Ishikawa (cell line): ENCODE data around the gene SYMPK.

Source experiments
- CEBPB ChIP-seq: IDR thresholded peaks from 2 replicates; pipeline ENCODE4 v1.6.1; 2012
- CREB1 ChIP-seq: IDR thresholded peaks from 2 replicates; pipeline ENCODE4 v1.6.1; 2012; ENCODE audit warnings: low read depth
- EGR1 ChIP-seq: IDR thresholded peaks from 2 replicates; pipeline ENCODE4 v1.6.1; 2012
- EP300 ChIP-seq: IDR thresholded peaks from 2 replicates; pipeline ENCODE4 v1.6.1; 2012; ENCODE audit warnings: borderline replicate concordance
- FOXM1 ChIP-seq: IDR thresholded peaks from 2 replicates; pipeline ENCODE4 v1.6.1; 2012; ENCODE audit warnings: low read depth, borderline replicate concordance
- NFIC ChIP-seq: IDR thresholded peaks from 2 replicates; pipeline ENCODE4 v1.6.1; 2012
- RAD21 ChIP-seq: IDR thresholded peaks from 2 replicates; pipeline ENCODE4 v1.6.1; 2012; ENCODE audit warnings: low read depth
- TAF1 ChIP-seq: IDR thresholded peaks from 2 replicates; pipeline ENCODE4 v1.6.1; 2012; ENCODE audit warnings: low read depth, mild to moderate bottlenecking
- TCF12 ChIP-seq: IDR thresholded peaks from 2 replicates; pipeline ENCODE4 v1.6.1; 2012; ENCODE audit warnings: low read depth
- TEAD4 ChIP-seq: IDR thresholded peaks from 2 replicates; pipeline ENCODE4 v1.6.1; 2012
- YY1 ChIP-seq: IDR thresholded peaks from 2 replicates; pipeline ENCODE4 v1.6.1; 2012; ENCODE audit warnings: low read depth
- ZBTB7A ChIP-seq: IDR thresholded peaks from 2 replicates; pipeline ENCODE4 v1.6.1; 2012; ENCODE audit warnings: low read depth
- TF ChIP-seq, protein P1 (sequence below): IDR thresholded peaks from 2 replicates; pipeline ENCODE4 v1.6.1; 2012; ENCODE audit warnings: low read depth, mild to moderate bottlenecking
- TF ChIP-seq, protein P2 (sequence below): IDR thresholded peaks from 2 replicates; pipeline ENCODE4 v1.6.1; 2012
- TF ChIP-seq, protein P3 (sequence below): IDR thresholded peaks from 2 replicates; pipeline ENCODE4 v1.6.1; 2012

Gene SYMPK

DNA sequence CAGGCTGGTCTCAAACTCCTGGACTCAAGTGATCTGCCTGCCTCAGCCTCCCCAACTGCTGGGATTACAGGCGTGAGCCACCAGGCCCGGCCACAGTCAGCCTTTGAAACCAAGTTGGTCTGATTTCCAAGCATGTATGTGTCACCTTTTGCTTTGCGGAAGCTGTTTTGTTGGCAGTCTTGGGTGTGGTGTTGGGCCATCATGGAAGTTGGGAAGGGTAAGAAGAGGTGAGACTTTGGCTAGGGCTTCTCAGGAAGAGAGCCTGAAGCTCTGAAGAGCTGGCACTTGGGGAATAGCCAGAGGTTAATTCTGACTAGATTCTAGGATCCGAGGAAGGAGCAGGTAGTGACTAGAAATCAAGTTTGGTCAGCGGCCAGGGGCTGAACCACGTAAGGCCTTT is 50.6 kb downstream of the SYMPK start:
- TF ChIP-seq FOXM1 (no peak), TEAD4 (no peak), CEBPB (no peak), EP300 (no peak), TAF1 (no peak), ZBTB7A (no peak), TCF12 (no peak), RAD21 (no peak), YY1 (no peak), NFIC (no peak), CREB1 (no peak), EGR1 (no peak)
- TF ChIP-seq, protein P1, sequence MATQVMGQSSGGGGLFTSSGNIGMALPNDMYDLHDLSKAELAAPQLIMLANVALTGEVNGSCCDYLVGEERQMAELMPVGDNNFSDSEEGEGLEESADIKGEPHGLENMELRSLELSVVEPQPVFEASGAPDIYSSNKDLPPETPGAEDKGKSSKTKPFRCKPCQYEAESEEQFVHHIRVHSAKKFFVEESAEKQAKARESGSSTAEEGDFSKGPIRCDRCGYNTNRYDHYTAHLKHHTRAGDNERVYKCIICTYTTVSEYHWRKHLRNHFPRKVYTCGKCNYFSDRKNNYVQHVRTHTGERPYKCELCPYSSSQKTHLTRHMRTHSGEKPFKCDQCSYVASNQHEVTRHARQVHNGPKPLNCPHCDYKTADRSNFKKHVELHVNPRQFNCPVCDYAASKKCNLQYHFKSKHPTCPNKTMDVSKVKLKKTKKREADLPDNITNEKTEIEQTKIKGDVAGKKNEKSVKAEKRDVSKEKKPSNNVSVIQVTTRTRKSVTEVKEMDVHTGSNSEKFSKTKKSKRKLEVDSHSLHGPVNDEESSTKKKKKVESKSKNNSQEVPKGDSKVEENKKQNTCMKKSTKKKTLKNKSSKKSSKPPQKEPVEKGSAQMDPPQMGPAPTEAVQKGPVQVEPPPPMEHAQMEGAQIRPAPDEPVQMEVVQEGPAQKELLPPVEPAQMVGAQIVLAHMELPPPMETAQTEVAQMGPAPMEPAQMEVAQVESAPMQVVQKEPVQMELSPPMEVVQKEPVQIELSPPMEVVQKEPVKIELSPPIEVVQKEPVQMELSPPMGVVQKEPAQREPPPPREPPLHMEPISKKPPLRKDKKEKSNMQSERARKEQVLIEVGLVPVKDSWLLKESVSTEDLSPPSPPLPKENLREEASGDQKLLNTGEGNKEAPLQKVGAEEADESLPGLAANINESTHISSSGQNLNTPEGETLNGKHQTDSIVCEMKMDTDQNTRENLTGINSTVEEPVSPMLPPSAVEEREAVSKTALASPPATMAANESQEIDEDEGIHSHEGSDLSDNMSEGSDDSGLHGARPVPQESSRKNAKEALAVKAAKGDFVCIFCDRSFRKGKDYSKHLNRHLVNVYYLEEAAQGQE = no peak
- TF ChIP-seq, protein P2, sequence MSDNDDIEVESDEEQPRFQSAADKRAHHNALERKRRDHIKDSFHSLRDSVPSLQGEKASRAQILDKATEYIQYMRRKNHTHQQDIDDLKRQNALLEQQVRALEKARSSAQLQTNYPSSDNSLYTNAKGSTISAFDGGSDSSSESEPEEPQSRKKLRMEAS = no peak
- TF ChIP-seq, protein P3, sequence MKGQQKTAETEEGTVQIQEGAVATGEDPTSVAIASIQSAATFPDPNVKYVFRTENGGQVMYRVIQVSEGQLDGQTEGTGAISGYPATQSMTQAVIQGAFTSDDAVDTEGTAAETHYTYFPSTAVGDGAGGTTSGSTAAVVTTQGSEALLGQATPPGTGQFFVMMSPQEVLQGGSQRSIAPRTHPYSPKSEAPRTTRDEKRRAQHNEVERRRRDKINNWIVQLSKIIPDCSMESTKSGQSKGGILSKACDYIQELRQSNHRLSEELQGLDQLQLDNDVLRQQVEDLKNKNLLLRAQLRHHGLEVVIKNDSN = no peak

DNA sequence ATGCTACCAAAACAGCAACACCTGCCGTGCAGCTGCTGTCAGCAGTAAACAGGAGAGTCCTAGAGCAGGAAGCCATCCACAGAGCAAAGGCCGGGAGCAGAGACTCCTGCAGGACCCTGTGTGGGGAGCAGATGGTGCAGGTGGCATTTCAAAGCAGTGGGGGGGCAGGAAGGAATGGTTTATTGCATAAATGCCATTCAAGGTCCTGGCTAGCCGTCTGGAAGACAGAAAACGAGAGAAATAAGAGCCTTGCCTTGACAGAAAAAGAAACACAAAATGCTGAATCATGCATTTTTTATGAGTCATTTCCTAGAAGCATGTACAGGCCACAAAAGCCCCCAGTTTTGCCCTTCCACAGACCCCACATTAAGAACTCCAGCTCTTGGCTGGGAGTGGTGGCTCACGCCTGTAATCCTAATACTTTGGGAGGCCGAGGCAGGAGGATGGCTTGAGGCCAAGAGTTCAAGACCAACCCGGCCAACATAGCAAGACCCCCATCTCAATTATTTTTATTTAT is 53.2 kb downstream of the SYMPK start:
- TF ChIP-seq TCF12 = no peak
- TF ChIP-seq NFIC = no peak
- TF ChIP-seq, protein P1 = no peak
- no peak for TF ChIP-seq CREB1
- TF ChIP-seq, protein P3 = no peak
- TF ChIP-seq CEBPB = no peak
- no peak for TF ChIP-seq ZBTB7A
- TF ChIP-seq EGR1 = no peak
- no peak for TF ChIP-seq FOXM1
- no peak for TF ChIP-seq TAF1
- no peak for TF ChIP-seq EP300
- TF ChIP-seq, protein P2 = no peak

DNA sequence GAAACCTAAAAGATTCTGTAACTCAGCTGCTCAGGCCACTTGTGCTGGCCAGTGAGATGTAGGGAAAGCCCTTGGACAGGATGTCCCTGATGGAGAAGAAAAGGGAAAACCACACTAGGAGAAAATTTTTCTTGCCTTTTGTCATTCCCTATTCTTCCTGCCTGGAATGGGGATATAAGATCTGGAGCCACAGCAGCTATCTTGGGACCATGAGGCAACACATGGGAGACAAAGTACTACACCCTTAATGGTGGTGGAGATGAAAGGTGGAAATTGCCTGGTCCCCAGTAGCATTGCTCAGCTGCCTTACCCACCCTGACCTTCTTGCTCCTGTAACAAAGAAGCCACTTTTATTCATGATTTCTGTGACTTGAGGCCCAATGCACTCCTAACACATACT is 57.2 kb downstream of the SYMPK start:
- no peak for TF ChIP-seq RAD21
- TF ChIP-seq FOXM1 = no peak
- TF ChIP-seq CREB1 = no peak
- TF ChIP-seq, protein P2 = no peak
- no peak for TF ChIP-seq TEAD4
- TF ChIP-seq EGR1 = no peak
- TF ChIP-seq YY1 = no peak
- TF ChIP-seq EP300 = no peak
- no peak for TF ChIP-seq ZBTB7A
- no peak for TF ChIP-seq TAF1

DNA sequence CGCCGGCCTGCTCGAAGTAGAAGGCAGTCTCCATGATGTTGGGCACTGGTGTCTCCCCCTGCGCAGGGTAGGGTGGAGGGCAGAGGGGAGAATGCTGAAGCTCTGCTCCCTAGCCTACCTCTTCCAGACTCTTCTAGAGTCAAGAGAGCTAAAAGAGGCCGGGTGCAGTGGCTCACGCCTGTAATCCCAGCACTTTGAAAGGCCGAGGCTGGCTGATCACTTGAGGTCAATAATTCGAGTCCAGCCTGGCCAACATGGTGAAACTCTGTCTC is 58.1 kb downstream of the SYMPK start:
- TF ChIP-seq TCF12 (no peak), TAF1 (no peak), ZBTB7A (no peak), NFIC (no peak)

DNA sequence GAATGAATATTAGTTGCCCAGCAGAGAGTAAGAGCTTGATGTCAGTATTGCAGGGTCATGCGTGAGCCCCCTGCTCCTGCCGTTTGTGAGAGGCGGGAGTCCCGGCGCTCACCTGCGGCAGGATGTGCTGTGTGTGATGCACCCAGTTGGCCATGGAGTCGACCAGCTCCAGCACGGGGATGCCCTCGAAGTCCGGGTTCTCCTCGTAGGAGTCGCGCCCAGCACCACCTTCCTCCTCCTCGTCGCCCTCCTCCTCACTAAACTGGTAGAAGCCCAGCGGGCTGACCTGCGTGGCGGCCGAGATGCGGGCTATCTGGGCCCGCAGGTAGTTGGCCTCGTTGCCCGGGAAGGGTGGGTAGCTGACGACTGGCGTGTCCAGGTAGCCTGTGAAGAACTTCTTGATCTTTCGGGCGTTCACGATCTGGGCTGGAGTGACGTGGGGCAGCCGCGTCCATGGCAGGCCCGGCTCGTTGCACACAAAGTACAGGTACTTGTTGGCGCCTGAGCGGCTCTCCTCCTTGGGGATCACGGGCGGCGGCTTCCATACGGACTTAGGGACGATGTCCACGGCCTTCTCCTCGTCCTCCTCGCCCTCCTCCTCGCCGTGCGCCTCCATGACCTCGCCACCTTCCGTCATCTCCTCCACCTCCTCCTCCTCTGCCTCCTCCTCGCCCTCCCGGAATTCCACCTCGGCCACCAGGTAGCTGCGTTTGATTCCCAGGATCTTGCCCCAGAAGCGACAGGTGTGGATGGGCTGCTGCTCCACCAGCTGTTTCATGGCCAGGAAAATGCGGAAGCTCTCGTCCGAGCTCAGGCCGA is 58.6 kb downstream of the SYMPK start:
- TF ChIP-seq CREB1 (no peak), NFIC (no peak), CEBPB (no peak)

DNA sequence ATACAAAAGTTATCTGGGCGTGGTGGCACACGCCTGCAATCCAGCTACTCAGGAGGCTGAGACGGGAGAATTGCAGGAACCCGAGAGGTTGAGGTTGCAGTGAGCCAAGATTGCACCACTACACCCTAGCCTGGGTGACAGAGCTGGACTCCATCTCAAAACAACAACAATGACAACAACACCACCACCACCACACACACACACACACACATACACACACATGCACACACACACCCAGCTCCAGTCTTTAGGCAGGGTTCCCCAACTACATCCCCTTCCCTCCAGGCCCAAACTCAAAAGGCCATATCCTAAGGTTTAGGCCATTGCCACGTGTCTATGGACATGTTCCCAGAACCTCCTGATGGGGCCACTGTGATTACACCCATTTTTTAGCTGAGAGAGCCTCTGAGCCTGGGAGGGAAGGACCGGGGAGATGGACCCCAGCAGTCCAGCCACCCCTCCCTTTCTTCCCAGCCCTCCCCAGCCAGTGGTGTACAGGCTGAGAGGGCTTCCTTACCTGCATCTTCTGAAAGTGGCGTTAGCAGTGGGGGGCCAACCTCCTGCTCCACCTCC is 61.3 kb downstream of the SYMPK start:
- TF ChIP-seq, protein P3 = no peak
- TF ChIP-seq EP300 = no peak
- TF ChIP-seq FOXM1 = no peak
- TF ChIP-seq TAF1 = no peak
- TF ChIP-seq EGR1 = no peak
- no peak for TF ChIP-seq TEAD4
- TF ChIP-seq, protein P2 = no peak
- no peak for TF ChIP-seq CEBPB
- TF ChIP-seq TCF12 = no peak
- TF ChIP-seq, protein P1 = no peak
- TF ChIP-seq YY1 = no peak
- TF ChIP-seq ZBTB7A = no peak
- TF ChIP-seq CREB1 = no peak
